ENCODE results near the gene ATP11A. TPM values are rescaled to one million over a fixed set of nuclear protein-coding genes. Genes with fewer than 3 reads are reported as not detected.
A peak's percentile ranks its signal among the peaks of the same experiment; 100 is the strongest.

Gene ATP11A
- total RNA-seq, 1 donor from 2014 or later: 102 TPM

- ATAC-seq (no peak), DNase-seq (no peak)
- intact Hi-C loops (cut with micrococcal nuclease): no loop called here
Measured at GRCh38 chr13:112912726-112913440, 223.0 kb downstream of the ATP11A start.

- ATAC-seq: no peak
- no peak for DNase-seq
- intact Hi-C loops (cut with micrococcal nuclease): no loop called here
Measured at GRCh38 chr13:112916296-112916695, 226.5 kb downstream of the ATP11A start.

- ATAC-seq (peak; percentile 31), DNase-seq (no peak)
- intact Hi-C loops (cut with micrococcal nuclease): no loop called here
Measured at GRCh38 chr13:112917056-112917664, 227.3 kb downstream of the ATP11A start.

DNA sequence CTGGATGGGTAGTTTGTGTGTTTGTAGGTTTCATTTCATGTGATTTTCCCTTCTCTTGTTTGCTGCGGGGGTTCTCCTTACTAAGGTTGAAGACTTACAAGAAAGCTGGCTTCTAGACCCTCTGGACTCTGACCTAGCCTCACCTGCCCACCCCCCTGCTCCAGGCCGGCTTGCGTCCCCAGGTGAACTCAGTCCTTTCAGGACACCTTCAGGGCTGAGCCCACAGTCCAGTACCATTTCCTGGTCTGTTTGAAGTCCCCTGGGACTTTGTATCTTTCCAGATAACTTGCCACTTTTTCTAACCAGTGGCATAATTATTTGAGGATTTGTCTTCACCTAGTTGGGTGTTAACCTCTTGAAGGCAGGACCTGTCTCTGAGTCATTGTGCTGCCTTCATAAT is 227.9 kb downstream of the ATP11A start:
- ATAC-seq (no peak), DNase-seq (no peak)
- intact Hi-C loops (cut with micrococcal nuclease): no loop called here

DNA sequence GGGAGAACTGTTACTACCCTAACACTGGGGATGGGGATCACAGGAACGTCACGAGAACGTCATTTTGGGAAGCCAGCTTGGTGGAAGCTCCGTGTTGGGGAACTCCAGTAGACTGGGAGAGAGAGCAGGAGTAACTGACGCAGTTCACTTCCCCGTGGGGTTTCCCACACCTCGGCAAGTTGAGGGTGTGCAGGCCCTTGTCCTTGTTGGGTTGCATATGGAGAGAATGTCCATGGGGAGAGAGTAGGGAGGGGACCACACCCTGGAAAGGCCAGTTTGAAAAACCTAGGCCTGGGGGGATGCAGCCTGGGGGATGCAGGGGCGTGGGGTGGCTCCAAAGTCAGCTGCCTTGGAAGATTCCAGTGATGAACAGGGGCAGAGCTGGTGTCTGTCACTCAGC is 228.4 kb downstream of the ATP11A start:
- DNase-seq (no peak), ATAC-seq (no peak)
- intact Hi-C loops (cut with micrococcal nuclease): no loop called here

DNA sequence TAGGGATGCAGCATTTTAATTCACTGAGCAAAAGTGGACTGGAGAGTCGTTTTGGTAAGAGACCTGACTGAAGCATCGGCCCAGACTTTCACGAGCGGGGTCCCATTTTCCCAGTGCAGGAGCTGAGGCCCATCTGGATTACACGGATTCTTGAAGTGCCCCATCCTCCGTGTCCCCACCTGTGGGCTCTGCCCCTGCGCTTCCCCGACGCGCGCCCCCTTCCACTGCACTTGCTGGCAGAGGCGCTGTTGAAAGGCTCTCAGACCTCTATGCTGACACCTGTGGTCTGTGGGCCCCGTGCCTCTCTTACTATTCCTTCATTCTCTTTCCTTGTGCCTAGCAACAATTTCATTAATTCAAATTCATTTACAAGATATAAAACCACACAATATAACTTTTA is 228.9 kb downstream of the ATP11A start:
- intact Hi-C loops (cut with micrococcal nuclease): no loop called here
- no peak for DNase-seq
- ATAC-seq: no peak

GRCh38 chr13:112923962-112924361 is 234.1 kb downstream of the ATP11A start:
- intact Hi-C loops (cut with micrococcal nuclease): no loop called here
- DNase-seq (no peak), ATAC-seq (no peak)

GRCh38 chr13:112924365-112924764 is 234.5 kb downstream of the ATP11A start:
- DNase-seq: no peak
- no peak for ATAC-seq
- intact Hi-C loops (cut with micrococcal nuclease): no loop called here

- intact Hi-C loops (cut with micrococcal nuclease): no loop called here
- ATAC-seq: no peak
- no peak for DNase-seq
Measured at GRCh38 chr13:112926003-112926402, 236.2 kb downstream of the ATP11A start.

GRCh38 chr13:112926993-112927392 is 237.2 kb downstream of the ATP11A start:
- no peak for ATAC-seq
- DNase-seq: no peak
- intact Hi-C loops (cut with micrococcal nuclease): no loop called here

GRCh38 chr13:112928020-112928971 is 238.5 kb downstream of the ATP11A start:
- DNase-seq: no peak
- intact Hi-C loops (cut with micrococcal nuclease): no loop called here
- ATAC-seq: no peak

- peak; percentile 50 for ATAC-seq
- DNase-seq: no peak
- intact Hi-C loops (cut with micrococcal nuclease): no loop called here
Measured at GRCh38 chr13:112928972-112929782, 239.3 kb downstream of the ATP11A start.

- ATAC-seq (no peak), DNase-seq (no peak)
- intact Hi-C loops (cut with micrococcal nuclease): no loop called here
Measured at GRCh38 chr13:112929783-112930055, 239.9 kb downstream of the ATP11A start.

GRCh38 chr13:112930192-112930591 is 240.4 kb downstream of the ATP11A start:
- intact Hi-C loops (cut with micrococcal nuclease): no loop called here
- DNase-seq: no peak
- no peak for ATAC-seq

GRCh38 chr13:112931028-112931934 is 241.4 kb downstream of the ATP11A start:
- intact Hi-C loops (cut with micrococcal nuclease): no loop called here
- ATAC-seq: peak; percentile 41
- no peak for DNase-seq

- no peak for DNase-seq
- no peak for ATAC-seq
- intact Hi-C loops (cut with micrococcal nuclease): no loop called here
Measured at GRCh38 chr13:112932971-112933370, 243.1 kb downstream of the ATP11A start.

- intact Hi-C loops (cut with micrococcal nuclease): no loop called here
- DNase-seq (no peak), ATAC-seq (no peak)
Measured at GRCh38 chr13:112933649-112934048, 243.8 kb downstream of the ATP11A start.

DNA sequence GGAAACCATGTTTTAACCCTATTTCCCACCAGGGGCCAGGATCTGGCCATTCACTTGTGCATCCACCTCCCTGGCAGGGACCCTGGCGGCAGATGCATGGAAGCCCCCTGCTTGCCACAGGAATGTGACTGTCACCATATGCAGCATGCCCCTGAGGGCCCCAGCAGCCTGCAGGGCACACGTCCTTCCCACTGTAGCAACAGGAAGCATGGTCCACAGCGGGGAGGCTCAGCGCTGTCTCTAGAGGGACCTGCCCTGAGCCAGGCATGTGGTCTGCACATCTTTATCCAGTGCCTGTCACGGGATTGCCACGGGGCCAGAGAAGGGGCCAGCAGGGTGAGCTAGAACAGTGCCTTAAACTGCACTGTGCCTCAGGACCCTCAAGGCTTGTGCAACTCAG is 244.2 kb downstream of the ATP11A start:
- ATAC-seq: no peak
- intact Hi-C loops (cut with micrococcal nuclease): no loop called here
- DNase-seq: no peak

Data from left ventricle myocardium superior (tissue), 1 donor.